GM18511 (cell line): ENCODE results near the gene CSNK2A1.

Source experiments
- ATAC-seq: cut with Tn5 transposase; IDR thresholded peaks from one replicate; pipeline ENCODE4 v1.9.1; 2021; ENCODE audit warnings: mild to moderate bottlenecking, moderate library complexity; ENCODE audit not compliant: unreplicated experiment

Gene CSNK2A1

DNA sequence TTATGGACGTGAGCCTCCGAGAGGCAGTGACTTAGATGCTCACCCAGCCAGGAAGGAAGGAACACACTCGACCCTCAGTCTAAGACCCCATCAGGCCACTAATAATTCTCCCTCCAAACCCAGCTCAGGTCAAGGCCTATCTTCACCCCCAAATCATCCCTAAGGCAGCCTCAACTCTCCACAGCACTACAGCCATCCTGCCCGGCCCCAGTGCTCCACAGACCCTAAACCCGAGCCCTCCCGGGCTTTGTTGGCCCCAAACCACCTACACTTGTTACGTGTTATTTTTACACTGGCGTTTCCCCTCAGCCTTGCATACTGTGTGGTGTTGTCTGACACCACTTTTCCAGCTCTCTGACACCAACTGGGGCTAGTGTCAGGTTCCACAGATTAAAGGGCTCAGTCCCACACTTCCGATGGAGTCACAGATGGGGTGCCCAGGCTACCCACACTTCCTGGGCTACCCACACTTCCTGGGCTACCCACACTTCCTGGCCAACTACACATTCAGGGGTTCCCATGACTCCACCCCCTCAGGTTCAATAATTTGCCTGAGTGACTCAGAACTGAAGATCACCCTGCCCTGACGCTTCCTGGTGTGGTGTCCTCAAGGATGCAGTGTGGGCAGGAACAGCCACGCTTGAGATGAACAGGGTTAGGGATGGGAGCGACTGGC is 110.2 kb downstream of the CSNK2A1 start:
- ATAC-seq = peak; percentile 90

- no peak for ATAC-seq
These were observed 110.8 kb downstream of the CSNK2A1 start for GRCh38 chr20:432677-433299.

- no peak for ATAC-seq
These were observed 111.4 kb downstream of the CSNK2A1 start for GRCh38 chr20:432208-432607.

DNA sequence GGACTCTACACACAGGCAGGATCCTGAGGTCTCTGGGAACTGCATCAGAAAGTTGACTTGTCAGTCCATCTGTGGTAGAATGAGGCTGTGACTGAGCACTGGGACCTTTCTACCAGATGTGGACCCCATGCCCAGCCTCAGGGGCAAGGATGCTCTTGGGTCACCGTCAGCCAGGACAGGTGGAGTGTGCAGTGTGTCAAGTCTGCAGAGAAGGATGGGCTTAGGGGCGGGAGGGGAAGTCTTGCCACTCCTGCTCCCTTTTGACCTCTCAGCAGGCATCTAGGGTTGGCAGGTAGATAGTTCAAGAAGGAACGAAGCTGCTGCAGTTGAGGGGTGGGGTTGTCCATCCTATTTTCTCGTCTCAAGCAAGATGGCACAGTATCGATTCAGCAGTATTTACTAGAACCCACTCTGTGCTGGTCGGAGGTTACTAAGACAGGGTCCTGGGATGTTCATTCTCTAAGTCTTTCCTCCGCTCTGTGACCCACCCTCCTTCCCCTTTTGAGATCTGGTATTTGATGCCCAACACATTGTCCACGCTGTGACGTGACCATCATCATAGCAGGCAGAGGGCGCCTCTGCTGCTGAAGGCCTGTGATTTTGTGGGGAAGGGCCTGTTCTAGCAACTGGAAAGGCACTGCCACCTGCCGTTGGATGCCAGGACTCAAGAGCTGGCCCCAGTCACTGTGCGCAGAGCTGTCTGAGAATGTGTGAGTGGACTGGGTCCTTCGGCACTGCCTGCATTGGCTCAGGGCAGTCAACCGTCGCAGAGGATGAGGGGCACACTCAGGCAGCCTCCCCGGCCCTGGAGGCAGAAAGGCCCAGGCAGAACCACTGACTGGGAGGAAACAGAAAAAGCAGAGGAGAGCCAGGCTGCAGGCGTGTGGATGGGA is 112.3 kb downstream of the CSNK2A1 start:
- no peak for ATAC-seq

GRCh38 chr20:430091-430999 is 113.2 kb downstream of the CSNK2A1 start:
- no peak for ATAC-seq

DNA sequence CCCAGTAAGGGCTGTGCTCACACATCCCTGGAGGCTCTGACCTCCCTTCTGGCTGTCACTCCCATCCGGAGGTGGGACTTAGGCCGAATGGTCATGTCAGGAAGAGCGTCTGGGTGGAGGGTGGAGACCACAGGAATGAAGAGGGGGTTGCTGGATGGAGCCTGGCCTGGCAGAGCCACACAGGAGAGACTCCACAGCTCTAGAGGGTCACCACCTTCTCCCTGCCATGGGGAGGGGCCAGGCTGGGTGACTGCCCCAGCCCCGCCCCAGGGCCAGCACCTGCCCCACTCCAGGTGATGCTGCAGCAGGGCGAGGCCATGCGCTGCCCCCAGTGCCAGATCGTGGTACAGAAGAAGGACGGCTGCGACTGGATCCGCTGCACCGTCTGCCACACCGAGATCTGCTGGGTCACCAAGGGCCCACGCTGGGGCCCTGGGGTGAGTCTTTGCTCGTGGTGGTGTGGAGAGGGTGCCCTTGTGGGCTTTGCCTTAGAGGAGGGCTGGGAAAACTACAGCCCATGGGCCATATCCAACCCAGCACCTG is 114.9 kb downstream of the CSNK2A1 start:
- ATAC-seq = no peak

GRCh38 chr20:427849-428657 is 115.5 kb downstream of the CSNK2A1 start:
- no peak for ATAC-seq

- ATAC-seq = no peak
These were observed 116.2 kb downstream of the CSNK2A1 start for GRCh38 chr20:427401-427800.

DNA sequence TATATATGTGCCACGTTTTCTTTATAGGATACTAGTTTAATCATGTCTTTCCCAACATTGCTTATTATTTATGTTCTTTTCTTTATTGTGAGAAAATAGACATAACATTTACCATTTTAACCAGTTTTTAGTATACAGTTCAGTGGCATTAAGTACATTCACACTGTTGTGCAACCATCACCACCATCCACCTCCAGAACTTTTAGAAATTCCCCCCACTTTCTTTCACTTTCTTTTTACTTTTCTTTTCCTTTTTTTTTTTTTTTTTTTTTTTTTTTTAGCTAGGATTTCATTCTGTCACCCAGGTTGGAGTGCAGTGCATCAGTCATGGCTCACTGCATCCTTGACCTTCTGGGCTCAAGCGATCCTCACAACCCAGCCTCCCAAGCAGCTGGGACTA is 117.0 kb downstream of the CSNK2A1 start:
- ATAC-seq = no peak
